ENCODE measurements around the gene ATG16L1. TPM values are rescaled to one million over a fixed set of nuclear protein-coding genes. Genes with fewer than 3 reads are reported as not detected.

ATG16L1 gene
- total and polyA plus RNA-seq, 7 donors = 16.2 to 37.3 (median 19.6) TPM

DNA sequence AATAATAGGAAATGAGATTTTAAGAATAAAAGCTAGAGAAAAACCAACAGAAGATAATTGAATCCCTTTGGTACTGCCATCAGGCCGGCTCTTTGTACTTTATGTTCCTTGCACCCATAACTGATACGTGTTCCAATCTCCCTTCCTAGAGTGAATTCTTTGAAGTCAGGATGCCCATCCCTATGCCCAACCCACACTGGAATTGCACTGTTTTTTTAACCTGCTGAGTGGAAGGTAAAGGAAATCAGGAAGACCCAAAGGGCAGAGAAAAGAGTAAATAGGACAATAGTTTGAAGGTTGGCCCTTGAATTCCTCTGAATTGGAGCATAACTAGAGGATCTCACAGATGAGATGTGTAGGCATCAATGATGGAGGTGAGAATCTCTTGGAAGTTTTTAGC, 4.4 kb upstream of the ATG16L1 start:
- Histone ChIP-seq H3K4me3 (no peak overlapping the region), H3K4me1 (peaks cover 0 to 3% (median 0%) of the 10 kb centered on the region in 4 donors), H3K9me3 (no peaks in the 10 kb centered on the region), H3K27ac (no peak overlapping the region), H3K36me3 (no peaks in the 10 kb centered on the region), H3K27me3 (no peaks in the 10 kb centered on the region)
- WGBS, 2 donors = 19 to 69% methylated on average over 2 of the region's 2 CpGs
- intact Hi-C loops (cut with DNase I) = no loop called here
- DNase-seq = no peak
- TF ChIP-seq, protein P1, sequence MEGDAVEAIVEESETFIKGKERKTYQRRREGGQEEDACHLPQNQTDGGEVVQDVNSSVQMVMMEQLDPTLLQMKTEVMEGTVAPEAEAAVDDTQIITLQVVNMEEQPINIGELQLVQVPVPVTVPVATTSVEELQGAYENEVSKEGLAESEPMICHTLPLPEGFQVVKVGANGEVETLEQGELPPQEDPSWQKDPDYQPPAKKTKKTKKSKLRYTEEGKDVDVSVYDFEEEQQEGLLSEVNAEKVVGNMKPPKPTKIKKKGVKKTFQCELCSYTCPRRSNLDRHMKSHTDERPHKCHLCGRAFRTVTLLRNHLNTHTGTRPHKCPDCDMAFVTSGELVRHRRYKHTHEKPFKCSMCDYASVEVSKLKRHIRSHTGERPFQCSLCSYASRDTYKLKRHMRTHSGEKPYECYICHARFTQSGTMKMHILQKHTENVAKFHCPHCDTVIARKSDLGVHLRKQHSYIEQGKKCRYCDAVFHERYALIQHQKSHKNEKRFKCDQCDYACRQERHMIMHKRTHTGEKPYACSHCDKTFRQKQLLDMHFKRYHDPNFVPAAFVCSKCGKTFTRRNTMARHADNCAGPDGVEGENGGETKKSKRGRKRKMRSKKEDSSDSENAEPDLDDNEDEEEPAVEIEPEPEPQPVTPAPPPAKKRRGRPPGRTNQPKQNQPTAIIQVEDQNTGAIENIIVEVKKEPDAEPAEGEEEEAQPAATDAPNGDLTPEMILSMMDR (IDR thresholded peaks at IDR 0.05) = no peak
- TF ChIP-seq EP300 (IDR thresholded peaks at IDR 0.05) (no peak), POLR2A (IDR thresholded peaks at IDR 0.05) (no peak), POLR2AphosphoS5 (IDR thresholded peaks at IDR 0.05) (no peak)

DNA sequence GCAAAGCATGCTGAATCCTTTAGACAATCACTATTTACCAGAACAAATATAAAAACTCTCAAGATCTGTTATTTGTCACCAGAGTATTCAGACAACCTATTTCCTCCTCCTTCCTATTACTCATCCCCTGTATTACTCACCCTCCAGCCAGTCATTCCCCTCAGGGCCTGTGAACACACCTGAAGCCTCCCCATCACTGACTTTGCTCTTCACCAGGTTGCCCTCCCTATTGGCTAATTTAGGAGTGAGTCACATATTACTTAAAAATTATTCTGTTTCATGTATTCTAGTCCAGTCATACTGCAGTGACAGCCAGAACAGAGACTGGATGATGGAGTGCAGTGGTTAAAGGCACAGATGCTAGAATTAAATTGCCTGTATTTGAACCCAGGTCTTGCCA, 3.7 kb upstream of the ATG16L1 start:
- Histone ChIP-seq H3K36me3 (no peaks in the 10 kb centered on the region), H3K9me3 (no peaks in the 10 kb centered on the region), H3K4me3 (no peak overlapping the region), H3K4me1 (peaks cover 0 to 10% (median 5%) of the 10 kb centered on the region in 4 donors), H3K27me3 (no peaks in the 10 kb centered on the region), H3K27ac (no peak overlapping the region)
- intact Hi-C loops (cut with DNase I) = no loop called here
- no peak for DNase-seq
- TF ChIP-seq EP300 (IDR thresholded peaks at IDR 0.05) = no peak
- no peak for TF ChIP-seq POLR2AphosphoS5 (IDR thresholded peaks at IDR 0.05)
- TF ChIP-seq, protein P1 (IDR thresholded peaks at IDR 0.05) = no peak
- TF ChIP-seq POLR2A (IDR thresholded peaks at IDR 0.05) = no peak

DNA sequence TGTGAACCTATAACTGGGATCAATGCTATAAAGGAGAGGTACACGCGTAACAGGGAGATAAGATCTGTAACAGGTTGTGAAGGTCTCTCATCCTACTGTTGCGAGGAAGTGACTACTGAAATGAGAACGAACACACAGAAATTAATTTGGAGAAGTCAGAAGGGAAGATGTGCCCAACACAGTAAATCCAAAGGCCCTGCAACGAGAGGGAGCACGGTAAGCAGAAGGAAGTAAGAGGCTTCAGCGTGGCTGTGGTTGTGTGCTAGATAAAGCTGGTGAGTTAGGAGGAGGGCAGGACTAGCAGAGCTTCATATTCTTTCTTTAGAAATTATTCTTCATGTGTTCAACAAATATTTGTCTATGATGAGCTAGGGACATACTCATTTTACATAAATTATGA, 2.5 kb upstream of the ATG16L1 start:
- Histone ChIP-seq H3K9me3 (no peaks in the 10 kb centered on the region), H3K27me3 (no peaks in the 10 kb centered on the region), H3K36me3 (no peaks in the 10 kb centered on the region), H3K27ac (no peak overlapping the region), H3K4me1 (peaks cover 0 to 21% (median 17%) of the 10 kb centered on the region in 4 donors), H3K4me3 (no peak overlapping the region)
- no peak for DNase-seq
- TF ChIP-seq, protein P1 (IDR thresholded peaks at IDR 0.05) = no peak
- TF ChIP-seq POLR2A (IDR thresholded peaks at IDR 0.05) = no peak
- no peak for TF ChIP-seq POLR2AphosphoS5 (IDR thresholded peaks at IDR 0.05)
- no peak for TF ChIP-seq EP300 (IDR thresholded peaks at IDR 0.05)
- intact Hi-C loops (cut with DNase I) = no loop called here
- WGBS, 2 donors = 56 to 80% methylated on average over 7 of the region's 7 CpGs

DNA sequence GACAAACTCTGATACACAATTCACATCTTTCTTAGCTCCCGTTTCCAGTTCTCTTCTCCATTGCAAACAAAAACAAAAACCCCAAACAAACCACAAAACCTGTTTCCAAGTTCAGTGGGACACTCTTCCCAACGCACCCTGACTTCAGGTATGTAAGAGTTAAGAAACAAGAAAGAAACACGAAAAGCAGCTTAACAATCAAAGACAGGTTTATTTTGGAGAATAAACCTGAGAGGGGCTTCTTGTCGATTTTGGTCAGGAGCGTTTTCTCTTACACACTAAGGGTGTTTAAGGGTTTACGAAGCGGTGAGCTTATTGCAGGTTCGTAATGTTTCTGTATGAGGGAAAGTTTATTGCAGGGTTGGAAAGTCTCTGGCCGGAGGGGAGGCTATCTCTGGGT, 905 bp upstream of the ATG16L1 start:
- intact Hi-C loops (cut with DNase I) = loop anchor here (2.0 to 10.0 kb wide), 5 partner anchors 104 to 553 kb away; partner anchors contain the start of genes DGKD and GIGYF2
- Histone ChIP-seq H3K36me3 (peaks cover 0 to under 1% (median 0%) of the 10 kb centered on the region in 4 donors), H3K27me3 (no peaks in the 10 kb centered on the region), H3K4me1 (peaks cover 0 to 37% (median 30%) of the 10 kb centered on the region in 4 donors), H3K27ac (no peak overlapping the region), H3K4me3 (no peak overlapping the region), H3K9me3 (no peaks in the 10 kb centered on the region)
- DNase-seq = no peak
- WGBS, 2 donors = 86 to 94% methylated on average over 9 of the region's 9 CpGs
- TF ChIP-seq, protein P1 (IDR thresholded peaks at IDR 0.05) = no peak
- TF ChIP-seq POLR2A (IDR thresholded peaks at IDR 0.05) = no peak
- no peak for TF ChIP-seq POLR2AphosphoS5 (IDR thresholded peaks at IDR 0.05)
- no peak for TF ChIP-seq EP300 (IDR thresholded peaks at IDR 0.05)

DNA sequence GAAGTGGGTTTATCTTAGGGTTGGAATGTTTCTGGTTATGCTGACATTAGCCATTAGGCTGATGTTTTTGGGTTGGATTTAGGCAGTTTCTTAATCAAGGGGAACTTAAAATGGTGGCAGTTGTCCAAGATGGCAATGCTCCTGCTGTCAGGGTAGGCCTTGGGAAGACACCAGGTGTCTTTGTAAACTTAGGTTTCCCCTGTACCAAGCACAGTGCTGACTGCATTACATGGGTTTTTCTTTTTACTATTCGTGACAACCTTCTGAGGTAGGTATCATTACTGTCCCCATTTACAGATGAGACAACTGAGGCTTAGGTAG, 528 bp upstream of the ATG16L1 start:
- H3K27ac ChIP-seq = peak overlapping the region; percentile 90 to 97 (median 94)
- no peak for DNase-seq
- no peaks in the 10 kb centered on the region for H3K9me3 ChIP-seq
- no peak for TF ChIP-seq POLR2A (IDR thresholded peaks at IDR 0.05)
- TF ChIP-seq, protein P1 (IDR thresholded peaks at IDR 0.05) = no peak
- TF ChIP-seq POLR2AphosphoS5 (IDR thresholded peaks at IDR 0.05) = no peak
- TF ChIP-seq EP300 (IDR thresholded peaks at IDR 0.05) = no peak
- H3K4me3 ChIP-seq = peak overlapping the region; percentile 92 to 99 (median 96)
- intact Hi-C loops (cut with DNase I) = loop anchor here (1.0 to 10.0 kb wide), 6 partner anchors 104 to 645 kb away; partner anchors contain the start of genes DGKD and GIGYF2
- peaks cover 0 to 4% (median 0%) of the 10 kb centered on the region in 4 donors for H3K36me3 ChIP-seq
- H3K4me1 ChIP-seq = peaks cover 0 to 40% (median 33%) of the 10 kb centered on the region in 4 donors
- no peaks in the 10 kb centered on the region for H3K27me3 ChIP-seq
- 11 to 50% methylated on average over 1 of the region's 1 CpG for WGBS, 2 donors
